GM12801 (cell line): ENCODE data around the gene SPANXN1.
"Not testable (repeated sequence)": the region's sequence is repeated elsewhere in the genome, so short reads cannot be mapped to it uniquely, and the experiment has no call there.

Source experiments
- CTCF ChIP-seq: IDR thresholded peaks from one replicate; pipeline ENCODE4 v1.5.1; 2011; ENCODE audit warnings: control low read depth; ENCODE audit not compliant: insufficient read length; ENCODE audit errors: extremely low read depth

The SPANXN1 gene

DNA sequence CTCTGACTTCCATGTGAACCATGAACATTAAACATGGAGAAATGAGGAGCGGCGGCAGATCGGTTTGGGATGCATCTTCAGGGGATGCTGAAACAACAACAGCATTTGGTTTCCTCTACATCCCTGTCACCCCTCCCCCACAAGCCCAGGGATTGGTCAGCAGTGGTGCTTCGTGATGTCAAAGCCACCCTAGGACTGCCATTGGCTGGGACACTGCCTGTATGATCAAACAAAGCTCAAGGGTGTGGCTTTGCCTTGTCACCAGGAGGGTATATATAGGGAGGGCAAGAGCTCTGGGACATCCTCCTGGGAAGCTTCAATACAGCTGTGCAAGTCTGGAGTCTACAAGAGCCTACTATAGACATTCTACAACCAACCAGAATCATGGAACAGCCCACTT lies at the start of gene SPANXN1:
TSS of gene SPANXN1 (plus strand) at position 301 of the 400 bp plus-strand sequence. CDS start at position 385, 84 bp downstream.
- not testable (repeated sequence) for TF ChIP-seq CTCF

- no peak for TF ChIP-seq CTCF
Observed at GRCh38 chrX:145199078-145199477, 48.2 kb upstream of the SPANXN1 start.

- TF ChIP-seq CTCF: no peak
Observed at GRCh38 chrX:145213504-145213903, 33.8 kb upstream of the SPANXN1 start.

DNA sequence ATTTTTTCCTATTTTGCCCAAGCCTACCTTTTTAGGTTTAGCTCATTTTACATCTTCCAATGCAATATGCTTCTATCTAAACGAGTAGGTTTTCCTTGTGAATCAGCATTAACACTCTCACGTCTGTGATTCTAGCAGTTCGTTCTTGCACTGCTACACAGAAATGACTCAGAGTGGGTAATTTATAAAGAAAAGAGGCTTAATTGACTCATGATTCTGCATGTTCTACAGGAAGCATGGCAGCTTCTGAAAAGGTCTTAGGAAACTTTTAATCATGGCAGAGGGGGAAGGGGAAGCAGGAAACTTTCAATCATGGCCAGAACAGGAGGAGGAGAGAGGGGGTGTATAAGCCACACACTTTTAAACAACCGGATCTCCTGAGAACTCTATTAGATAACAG lies 44.9 kb downstream of the SPANXN1 start:
- no peak for TF ChIP-seq CTCF
